Right forelimb (tissue), 1 donor: ENCODE results near the gene ATP2A1.
"Not testable (repeated sequence)": the region's sequence is repeated elsewhere in the genome, so short reads cannot be mapped to it uniquely, and the experiment has no call there.

Experiments
- DNase-seq: peaks from one replicate; pipeline ENCODE4 v3.0.0-alpha.2; 2018

Gene ATP2A1

DNA sequence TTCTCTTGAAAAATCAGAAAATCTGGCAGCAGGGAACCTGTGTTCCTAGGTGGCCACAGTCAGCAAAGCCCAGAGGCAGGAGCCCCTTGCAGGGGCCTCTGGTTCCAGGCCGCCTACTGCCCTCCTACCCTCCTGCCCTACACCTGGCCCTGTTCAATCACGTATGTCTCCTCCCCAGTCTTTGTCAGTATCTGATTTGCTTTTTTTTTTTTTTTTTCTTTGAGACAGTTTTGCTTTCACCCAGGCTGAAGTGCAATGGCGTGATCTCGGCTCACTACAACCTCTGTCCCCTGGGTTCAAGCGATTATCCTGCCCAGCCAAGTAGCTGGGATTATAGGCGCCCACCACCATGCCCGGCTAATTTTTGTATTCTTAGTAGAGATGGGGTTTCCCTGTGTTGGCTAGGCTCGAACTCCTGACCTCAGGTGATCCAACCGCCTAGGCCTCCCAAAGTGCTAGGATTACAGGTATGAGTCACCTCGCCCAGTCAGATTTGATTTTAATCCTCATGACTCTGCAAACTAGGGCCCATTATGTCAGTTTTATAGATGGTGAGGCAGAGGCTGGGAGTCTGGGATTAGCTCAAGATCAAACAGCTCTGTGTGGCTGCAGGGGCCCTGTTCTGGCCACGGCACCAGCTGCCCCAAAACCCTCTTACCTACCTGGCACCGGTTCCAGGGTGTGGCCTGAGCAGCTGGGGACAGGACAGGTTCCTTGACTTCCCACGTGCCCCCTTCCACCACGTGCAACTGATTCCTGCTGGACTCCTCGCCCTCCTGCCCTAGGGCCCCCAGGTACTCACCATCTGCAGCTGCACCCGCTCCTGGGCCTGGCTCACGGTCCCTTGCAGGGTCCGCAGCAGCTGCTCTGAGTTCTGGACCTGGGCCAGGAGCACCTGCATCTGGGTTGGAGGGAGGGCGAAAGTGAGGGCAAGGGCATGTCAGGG lies 32.1 kb downstream of the ATP2A1 start:
- no peak for DNase-seq

DNA sequence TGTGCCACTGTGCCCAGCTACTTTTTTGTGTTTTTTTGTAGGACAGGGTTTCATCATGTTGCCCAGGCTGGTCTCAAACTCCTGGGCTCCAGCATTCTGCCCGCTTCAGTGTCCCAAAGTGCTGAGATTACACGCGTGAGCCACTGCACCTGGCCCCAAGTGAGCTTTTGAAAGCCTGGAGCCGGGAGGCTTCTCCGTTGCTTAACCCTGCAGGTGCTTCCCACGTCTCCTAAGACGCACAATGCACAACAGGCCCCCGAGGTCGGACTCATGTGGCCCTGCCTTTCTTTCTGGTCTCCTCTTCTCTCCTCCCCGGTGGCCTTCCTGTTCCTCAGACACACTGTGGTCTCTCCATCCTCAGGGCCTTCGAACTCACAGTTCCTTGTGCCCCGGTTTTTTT lies 34.3 kb downstream of the ATP2A1 start:
- DNase-seq = no peak

DNA sequence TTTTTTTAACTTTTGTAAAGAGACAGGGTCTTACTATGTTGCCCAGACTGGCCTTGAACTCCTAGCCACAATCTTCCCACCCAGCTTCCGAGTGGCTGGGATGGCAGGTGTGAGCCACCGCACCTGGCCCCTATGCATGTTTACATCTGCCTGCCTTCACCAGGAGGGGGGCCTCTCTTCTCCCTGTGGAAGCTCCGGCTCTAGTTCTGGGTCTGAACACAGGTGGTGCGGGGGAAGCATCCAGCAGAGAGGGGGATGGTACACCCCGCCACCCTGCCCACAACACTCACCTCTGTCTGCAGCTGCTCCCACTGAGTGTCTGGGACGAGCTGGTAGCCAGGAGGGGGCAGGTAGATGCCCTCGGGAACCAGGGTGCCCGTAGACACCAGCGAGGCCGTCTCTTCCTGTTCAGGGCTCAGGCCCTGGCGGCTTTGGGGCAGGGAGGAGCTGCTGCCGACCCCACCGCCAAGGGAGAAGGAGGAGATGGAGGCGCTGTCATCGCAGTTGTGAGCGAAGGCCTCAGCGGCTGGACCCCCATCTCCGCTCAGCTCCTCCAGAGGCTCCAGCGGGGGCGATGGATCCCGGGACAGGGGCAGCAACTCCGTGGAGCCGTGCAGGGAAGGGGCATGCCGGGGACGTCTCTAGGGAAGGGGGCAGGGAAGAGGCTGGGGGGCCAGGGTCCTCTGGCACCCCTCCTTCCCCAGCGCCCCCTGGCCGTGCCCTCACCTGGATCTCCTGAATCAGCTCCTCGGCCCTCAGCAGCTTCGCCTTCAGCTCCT lies 35.8 kb downstream of the ATP2A1 start:
- DNase-seq = no peak

DNA sequence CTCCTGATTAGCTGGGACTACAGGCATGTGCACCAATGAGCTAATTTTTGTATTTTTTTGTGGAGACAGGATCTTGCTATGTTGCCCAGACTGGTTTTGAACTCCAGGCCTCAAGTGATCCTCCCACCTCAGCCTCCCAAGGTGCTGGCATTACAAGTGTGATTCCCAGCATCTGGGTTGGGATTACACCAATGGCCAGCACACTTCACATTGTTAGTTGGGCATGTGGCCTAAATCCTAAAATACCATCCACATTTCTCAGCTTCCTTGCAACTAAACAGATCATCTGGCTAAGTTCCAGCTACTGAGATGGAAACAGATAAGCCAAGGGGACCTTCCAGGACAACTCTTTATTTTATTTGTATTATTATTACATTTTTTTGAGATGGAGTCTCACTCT lies 36.9 kb downstream of the ATP2A1 start:
- DNase-seq = no peak

DNA sequence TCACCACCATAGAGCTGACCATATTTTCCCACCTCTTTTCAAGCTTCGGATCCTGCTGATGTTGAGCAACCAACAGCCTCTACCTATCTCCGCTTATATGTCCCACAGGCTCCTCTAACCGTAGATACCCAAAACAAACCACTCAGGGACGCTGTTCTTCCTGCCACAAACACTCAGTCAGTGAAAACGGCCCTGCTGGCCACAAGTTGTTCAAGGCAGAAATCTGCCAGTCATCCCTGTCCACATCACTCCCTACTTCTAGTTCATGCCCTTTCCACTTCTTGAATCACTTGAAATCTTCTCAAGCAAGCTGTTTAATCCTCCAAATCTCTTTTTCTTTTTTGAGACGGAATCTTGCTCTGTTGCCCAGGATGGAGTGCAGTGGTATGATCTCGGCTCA lies 38.8 kb downstream of the ATP2A1 start:
- DNase-seq = no peak

DNA sequence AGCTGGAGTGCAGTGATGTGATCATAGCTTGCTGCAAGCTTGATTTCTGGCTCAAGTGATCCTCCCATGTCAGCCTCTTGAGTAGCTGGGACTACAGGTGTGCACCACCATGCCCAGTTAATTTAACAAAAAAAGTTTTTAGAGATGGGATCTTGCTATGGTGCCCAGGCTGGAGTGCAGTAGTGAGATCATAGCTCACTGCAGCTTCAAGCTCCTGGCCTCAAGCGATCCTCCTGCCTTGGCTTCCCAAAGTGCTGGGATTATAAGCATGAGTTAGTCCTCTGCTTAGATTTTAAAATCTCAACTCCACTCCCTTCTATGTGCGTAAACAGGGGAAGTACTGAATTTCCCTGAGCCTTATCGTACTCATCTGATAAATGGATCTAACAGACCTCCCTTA lies 40.4 kb downstream of the ATP2A1 start:
- no peak for DNase-seq

DNA sequence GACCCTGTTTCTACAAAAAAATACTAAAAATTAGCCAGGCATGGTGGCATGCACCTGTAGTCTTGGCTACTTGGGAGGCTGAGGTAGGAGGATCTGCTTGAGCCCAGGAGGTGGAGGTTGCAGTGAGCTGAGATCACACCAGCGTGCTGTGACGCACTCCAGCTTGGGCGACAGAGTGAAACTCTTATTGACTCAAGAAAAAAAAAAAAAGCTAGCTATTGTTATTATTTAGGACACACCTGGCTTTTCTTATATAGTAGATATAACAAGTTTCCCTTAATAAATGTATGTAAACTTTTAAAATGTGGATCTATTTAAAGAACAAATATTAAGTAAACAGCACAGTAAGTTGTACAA lies 44.9 kb downstream of the ATP2A1 start:
- no peak for DNase-seq

DNA sequence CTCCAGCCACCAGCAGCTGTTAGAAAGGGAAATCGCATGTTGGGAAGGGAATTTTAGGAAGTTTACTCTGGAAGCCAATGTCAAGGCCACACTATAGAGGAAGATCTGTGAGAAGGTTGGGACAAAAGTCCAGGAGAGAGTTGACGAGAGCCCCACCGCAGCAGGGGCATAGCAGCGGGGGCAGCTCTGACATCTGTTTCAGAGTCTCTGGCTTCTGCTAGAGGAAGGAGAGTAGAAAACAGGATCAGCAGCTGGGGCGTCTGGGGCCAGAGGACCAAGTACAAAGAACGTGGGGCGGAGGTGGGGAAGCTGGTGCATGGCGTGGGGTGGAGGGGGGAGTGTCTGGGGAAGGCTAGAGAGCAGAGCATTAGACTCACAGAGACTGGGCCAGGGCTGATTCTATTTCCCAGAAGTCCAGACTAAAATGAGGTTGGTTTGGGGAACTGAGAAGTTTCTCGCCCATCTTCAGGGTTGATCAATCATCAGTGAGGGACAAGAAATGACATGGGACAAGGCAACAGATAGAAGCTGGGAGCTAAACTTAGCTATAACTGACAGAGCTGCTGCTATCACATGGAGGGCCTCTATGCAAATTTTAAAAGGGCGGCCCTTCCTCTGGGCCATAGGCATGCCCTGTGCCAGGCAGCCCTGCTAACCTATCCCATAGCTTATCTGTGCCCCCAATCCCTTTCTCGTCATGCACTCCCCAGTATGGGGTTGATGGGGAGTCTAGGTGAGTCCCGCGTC lies 45.5 kb downstream of the ATP2A1 start:
- no peak for DNase-seq

DNA sequence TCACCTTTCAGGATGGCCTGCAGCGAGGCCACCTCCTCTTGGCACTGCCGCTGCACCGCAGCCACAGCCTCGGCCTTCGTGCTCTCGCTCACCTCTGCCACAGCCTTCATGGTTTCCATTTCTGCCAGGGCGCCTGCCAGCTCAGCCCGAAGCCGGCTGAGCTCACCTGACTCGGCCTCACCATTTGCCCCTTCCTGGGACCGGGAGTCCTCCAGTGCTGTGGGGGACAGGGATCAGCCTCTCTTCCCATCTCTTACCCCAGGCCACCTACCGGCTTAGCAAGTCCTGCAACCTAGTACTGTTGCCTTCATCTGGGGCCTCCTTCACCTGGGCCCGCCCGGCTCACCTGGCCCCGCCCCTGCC lies 46.1 kb downstream of the ATP2A1 start:
- DNase-seq = no peak

DNA sequence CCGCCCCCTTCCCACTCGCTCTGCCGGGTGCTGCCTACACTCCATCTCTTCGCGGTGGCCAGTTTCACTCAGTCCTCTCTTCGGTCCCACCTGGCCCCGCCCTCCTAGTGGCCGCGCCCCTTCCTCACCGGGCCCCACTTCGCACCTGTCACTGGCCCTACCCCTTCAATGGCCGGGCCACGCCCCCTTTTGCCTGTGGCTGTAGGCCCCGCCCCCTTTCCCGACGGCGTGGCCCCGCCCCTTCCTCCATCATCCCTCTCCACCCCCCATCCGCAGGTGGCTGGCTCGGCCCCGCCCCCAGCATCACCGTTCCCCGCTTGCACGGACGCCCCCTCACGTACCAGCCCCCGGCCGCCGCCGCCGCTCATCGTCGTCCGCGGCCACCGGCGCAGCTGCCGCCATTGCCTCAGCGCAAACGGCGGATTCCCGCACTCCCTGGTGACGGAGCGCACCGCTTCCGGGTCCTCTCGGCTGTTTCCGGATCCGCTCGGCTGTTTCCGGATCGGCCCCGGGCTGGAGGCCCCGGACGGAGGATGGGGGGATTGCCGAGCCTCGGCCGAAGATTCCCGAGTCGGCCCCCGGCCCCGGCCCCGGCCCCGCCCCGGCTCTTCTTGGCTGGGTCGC lies 46.6 kb downstream of the ATP2A1 start, which contains the start of gene RABEP2:
Gene RABEP2 (minus strand): TSS at position 477 of the 624 bp plus-strand sequence. CDS start 75 bp downstream, at position 402.
- peak; percentile 99 for DNase-seq

DNA sequence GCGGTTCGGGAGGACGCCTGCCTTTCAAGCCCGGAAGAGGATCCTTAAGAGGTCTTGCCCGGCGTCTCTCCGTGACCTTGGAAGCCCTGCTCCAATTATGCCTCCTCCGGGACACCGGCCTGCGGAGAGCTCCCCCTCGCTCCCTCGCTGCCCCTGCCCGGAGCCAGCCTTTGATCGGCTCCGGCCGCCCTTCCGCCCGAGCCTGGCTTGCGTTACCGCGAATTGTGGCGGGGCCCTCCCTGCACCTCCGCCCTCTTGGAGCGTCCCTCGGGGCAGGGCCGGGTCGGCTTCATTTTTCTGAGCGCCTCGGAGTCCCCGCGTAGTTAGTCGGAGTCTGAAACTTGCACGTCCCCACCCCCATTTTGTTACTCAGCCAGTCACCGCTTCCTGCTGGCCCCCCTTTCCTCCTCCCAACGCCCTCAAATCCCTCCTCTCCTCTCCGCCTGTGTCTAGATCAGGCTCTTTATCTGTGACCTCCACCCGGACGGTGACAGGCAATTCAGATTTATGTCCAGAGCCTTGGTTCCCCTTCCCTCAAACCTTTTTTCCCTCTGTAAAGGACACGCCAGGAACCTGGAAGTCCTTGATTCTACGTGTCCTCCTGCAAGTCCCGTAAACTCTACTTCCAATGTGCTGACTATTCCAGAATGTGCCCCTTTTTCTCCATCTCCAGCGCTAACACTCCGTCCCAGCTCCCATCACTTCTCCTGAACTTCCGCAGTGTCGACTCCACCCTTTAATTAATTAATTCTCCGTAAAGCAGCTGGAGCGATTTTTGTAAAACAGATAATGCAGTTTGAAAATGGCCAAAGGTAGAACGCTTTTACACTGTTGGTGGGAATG lies 47.3 kb downstream of the ATP2A1 start:
- no peak for DNase-seq

DNA sequence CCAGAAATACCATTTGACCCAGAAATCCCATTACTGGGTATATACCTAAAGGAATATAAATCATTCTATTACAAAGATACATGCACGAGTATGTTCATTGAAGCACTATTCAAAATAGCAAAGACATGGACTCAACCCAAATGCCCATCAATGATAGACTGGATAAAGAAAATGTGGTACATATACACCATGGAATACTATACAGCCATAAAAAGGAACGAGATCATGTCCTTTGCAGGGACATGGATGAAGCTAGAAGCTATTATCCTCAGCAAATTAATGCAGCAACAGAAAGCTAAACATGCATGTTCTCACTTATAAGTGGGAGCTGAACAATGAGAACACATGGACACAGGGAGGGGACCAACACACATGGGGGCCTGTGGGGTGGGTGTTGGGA lies 48.0 kb downstream of the ATP2A1 start:
- DNase-seq = not testable (repeated sequence)

DNA sequence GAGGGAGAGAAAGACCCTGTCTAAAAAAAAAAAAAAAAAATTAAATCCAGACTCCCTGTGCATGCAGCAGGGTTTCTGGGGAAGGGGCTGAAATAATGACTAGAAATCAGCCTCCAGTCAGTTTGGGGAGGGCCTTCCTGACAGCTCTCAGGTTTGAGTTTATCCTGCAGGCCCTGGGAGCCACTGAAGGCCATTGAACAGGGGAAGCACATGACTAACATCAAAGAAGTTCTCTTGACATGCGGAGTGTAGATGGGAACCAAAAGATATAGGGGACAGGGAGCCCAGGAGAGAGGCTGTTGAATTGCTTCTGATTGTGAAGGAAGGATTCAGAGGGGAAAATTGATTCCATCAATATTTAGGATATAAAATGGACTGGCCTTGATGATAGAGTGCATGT lies 49.5 kb downstream of the ATP2A1 start:
- DNase-seq = no peak

DNA sequence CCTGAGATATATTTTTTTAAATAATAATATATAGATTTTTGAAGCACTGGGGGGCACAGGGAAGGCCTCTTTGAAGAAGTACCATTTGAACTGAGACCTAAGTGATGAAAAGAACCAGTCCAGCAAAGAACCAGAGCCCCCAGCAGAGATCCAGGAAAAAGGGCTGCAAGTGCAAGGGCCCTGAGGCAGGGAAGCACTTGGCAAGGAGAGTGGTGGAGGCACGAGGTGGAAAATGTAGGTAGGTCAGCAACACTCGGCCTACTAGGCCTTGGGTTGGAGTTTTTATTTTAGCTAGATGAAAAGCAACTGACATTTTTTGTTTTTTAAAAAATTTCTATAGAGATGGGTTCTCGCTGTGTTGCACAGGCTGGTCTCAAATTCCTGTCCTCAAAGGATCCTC lies 51.9 kb downstream of the ATP2A1 start:
- no peak for DNase-seq

DNA sequence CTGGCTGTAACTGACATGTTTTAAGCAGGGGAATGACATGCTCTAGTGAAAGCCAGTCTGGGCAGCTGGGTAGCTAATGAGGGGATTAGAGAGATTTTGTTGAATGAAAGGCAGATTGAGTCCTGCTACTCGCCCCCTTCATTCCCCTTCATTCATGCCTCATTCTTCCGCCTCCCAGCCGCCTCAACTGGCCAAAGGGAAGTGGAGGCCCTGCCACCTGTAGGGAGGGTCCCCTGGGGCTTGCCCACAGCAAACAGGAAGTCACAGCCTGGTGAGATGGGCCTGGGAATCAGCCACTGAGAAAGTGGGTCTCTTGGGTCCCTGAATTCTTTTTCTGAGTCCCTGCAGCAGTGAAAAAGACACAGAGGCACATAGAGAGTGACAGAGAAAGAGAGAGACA lies 52.4 kb downstream of the ATP2A1 start:
- DNase-seq = no peak

DNA sequence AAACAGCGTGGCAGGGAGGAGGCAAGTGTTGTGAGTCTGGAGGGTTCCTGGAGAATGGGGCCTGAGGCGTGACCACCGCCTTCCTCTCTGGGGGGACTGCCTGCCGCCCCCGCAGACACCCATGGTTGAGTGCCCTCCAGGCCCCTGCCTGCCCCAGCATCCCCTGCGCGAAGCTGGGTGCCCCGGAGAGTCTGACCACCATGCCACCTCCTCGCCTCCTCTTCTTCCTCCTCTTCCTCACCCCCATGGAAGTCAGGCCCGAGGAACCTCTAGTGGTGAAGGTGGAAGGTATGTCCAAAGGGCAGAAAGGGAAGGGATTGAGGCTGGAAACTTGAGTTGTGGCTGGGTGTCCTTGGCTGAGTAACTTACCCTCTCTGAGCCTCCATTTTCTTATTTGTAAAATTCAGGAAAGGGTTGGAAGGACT lies 53.5 kb downstream of the ATP2A1 start, which contains the start of gene CD19:
Gene CD19 (plus strand): TSS at position 171 of the 425 bp plus-strand sequence. CDS start 30 bp downstream, at position 201.
- DNase-seq = no peak

DNA sequence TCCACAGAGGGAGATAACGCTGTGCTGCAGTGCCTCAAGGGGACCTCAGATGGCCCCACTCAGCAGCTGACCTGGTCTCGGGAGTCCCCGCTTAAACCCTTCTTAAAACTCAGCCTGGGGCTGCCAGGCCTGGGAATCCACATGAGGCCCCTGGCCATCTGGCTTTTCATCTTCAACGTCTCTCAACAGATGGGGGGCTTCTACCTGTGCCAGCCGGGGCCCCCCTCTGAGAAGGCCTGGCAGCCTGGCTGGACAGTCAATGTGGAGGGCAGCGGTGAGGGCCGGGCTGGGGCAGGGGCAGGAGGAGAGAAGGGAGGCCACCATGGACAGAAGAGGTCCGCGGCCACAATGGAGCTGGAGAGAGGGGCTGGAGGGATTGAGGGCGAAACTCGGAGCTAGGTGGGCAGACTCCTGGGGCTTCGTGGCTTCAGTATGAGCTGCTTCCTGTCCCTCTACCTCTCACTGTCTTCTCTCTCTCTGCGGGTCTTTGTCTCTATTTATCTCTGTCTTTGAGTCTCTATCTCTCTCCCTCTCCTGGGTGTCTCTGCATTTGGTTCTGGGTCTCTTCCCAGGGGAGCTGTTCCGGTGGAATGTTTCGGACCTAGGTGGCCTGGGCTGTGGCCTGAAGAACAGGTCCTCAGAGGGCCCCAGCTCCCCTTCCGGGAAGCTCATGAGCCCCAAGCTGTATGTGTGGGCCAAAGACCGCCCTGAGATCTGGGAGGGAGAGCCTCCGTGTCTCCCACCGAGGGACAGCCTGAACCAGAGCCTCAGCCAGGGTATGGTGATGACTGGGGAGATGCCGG lies 54.3 kb downstream of the ATP2A1 start:
- DNase-seq = no peak

DNA sequence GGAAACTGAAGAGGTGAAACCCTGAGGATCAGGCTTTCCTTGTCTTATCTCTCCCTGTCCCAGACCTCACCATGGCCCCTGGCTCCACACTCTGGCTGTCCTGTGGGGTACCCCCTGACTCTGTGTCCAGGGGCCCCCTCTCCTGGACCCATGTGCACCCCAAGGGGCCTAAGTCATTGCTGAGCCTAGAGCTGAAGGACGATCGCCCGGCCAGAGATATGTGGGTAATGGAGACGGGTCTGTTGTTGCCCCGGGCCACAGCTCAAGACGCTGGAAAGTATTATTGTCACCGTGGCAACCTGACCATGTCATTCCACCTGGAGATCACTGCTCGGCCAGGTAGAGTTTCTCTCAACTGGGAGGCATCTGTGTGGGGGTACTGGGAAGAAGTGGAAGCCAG lies 54.9 kb downstream of the ATP2A1 start:
- no peak for DNase-seq

DNA sequence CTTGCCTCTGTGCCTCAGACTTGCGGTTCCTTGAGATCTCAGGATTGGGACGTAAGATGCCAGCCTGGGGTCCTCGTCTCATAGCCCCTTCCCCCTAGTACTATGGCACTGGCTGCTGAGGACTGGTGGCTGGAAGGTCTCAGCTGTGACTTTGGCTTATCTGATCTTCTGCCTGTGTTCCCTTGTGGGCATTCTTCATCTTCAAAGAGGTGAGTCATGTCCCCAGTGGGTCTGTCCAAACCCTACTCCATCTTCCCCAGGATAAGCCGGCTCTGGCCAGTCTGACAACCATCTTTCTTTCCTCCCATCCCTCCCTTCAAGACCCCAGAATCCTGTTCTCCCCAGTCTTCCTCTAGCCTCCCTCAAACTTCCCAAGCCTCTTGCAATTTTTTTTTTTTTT lies 57.1 kb downstream of the ATP2A1 start:
- DNase-seq = no peak

DNA sequence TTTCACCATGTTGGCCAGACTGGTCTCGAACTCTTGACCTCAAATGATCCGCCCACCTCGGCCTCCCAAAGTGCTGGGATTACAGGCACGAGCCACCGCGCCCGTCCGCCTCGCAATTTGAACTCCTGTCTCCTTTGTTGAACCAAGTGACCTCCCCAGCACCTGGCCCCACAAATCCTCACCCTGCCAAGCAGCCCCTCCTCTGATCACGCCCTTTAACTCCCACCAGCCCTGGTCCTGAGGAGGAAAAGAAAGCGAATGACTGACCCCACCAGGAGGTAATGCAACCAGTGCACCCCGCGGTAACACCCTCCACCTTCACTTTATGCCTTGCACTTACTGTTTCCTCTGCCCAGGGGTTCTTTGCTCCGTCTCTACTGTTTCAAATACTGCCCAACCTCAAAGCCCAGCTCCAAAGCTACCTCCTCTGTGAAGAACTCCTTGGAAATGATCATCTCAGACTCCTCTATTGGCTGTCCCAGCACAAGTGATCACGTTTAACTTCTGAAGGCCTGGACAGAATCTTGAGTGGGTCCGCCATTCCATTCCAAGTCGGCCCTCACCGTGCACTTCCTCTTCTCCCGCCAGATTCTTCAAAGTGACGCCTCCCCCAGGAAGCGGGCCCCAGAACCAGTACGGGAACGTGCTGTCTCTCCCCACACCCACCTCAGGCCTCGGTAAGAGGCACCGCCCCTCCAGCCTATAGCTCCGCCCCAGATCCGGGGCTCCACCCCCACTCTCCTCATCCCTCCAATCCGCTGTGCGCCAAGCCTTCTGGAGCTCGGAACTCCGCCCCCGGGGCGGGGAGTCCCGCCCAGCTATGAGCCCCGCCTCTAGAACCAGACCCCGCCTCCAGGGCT lies 57.9 kb downstream of the ATP2A1 start:
- DNase-seq = peak; percentile 76
